Loucy (cell line): ENCODE results near the gene KIF26A.

ENCODE experiments used
- H2AFZ ChIP-seq: fragments of 200-600 bp; sonication (generic); 2 replicates; pipeline ENCODE4 v1.6.0; 2016; ENCODE audit warnings: antibody characterized with exemption, mild to moderate bottlenecking, low read length, moderate library complexity
- H3F3A ChIP-seq: fragments of 200-600 bp; 2 replicates; pipeline ENCODE4 v1.6.0; 2016; ENCODE audit warnings: antibody characterized with exemption, low read depth, mild to moderate bottlenecking
- H3K27me3 ChIP-seq: fragments of 200-600 bp; sonication (generic); 2 replicates; pipeline ENCODE4 v1.6.1; 2014; ENCODE audit warnings: low read length, mild to moderate bottlenecking; ENCODE audit not compliant: insufficient read depth, poor library complexity, severe bottlenecking
- H3K36me3 ChIP-seq: fragments of 200-600 bp; sonication (generic); 2 replicates; pipeline ENCODE4 v1.6.1; 2016; ENCODE audit warnings: low read length; ENCODE audit not compliant: insufficient read depth
- H3K4me1 ChIP-seq: fragments of 200-600 bp; sonication (generic); 2 replicates; pipeline ENCODE4 v1.5.1; 2014; ENCODE audit warnings: low read length, mild to moderate bottlenecking; ENCODE audit not compliant: insufficient read depth, poor library complexity, severe bottlenecking
- H3K4me2 ChIP-seq: fragments of 200-600 bp; sonication (generic); 2 replicates; pipeline ENCODE4 v1.6.0; 2014; ENCODE audit warnings: antibody characterized with exemption, low read length, low read depth, mild to moderate bottlenecking; ENCODE audit not compliant: poor library complexity, severe bottlenecking
- H3K4me3 ChIP-seq: fragments of 200-600 bp; sonication (generic); 2 replicates; pipeline ENCODE4 v1.5.1; 2014; ENCODE audit warnings: low read length, mild to moderate bottlenecking, mixed read lengths; ENCODE audit not compliant: poor library complexity, severe bottlenecking
- H3K79me2 ChIP-seq: fragments of 200-600 bp; sonication (generic); 2 replicates; pipeline ENCODE4 v1.6.1; 2014; ENCODE audit warnings: low read length; ENCODE audit not compliant: insufficient read depth
- H3K9ac ChIP-seq: fragments of 200-600 bp; sonication (generic); 2 replicates; pipeline ENCODE4 v1.6.0; 2014; ENCODE audit warnings: mild to moderate bottlenecking, low read depth, low read length, moderate library complexity; ENCODE audit not compliant: poor library complexity, severe bottlenecking
- H3K9me2 ChIP-seq: fragments of 200-600 bp; sonication (generic); replicated peaks from 2 replicates; pipeline ENCODE4 v1.6.1; 2016; ENCODE audit warnings: low read depth, low read length, mixed read lengths
- H3K9me3 ChIP-seq: fragments of 200-600 bp; sonication (generic); 2 replicates; pipeline ENCODE4 v1.6.1; 2014; ENCODE audit warnings: mild to moderate bottlenecking, antibody characterized with exemption, low read length, low read depth; ENCODE audit not compliant: insufficient read depth
- H4K20me1 ChIP-seq: fragments of 200-600 bp; sonication (generic); 2 replicates; pipeline ENCODE4 v1.6.0; 2014; ENCODE audit warnings: antibody characterized with exemption, low read length, mild to moderate bottlenecking; ENCODE audit not compliant: insufficient read depth, poor library complexity, severe bottlenecking
- EZH2phosphoT487 ChIP-seq: fragments of 200-600 bp; IDR thresholded peaks from 2 replicates; pipeline ENCODE4 v1.6.1; 2018; ENCODE audit warnings: antibody characterized with exemption, mild to moderate bottlenecking, moderate library complexity, borderline replicate concordance
- TF ChIP-seq, protein P1 (sequence below): fragments of 200-600 bp; sonication (generic); conservative IDR thresholded peaks from 2 replicates; pipeline ENCODE4 v1.5.1; 2014; ENCODE audit warnings: mild to moderate bottlenecking, antibody characterized with exemption, low read length

The KIF26A gene

DNA sequence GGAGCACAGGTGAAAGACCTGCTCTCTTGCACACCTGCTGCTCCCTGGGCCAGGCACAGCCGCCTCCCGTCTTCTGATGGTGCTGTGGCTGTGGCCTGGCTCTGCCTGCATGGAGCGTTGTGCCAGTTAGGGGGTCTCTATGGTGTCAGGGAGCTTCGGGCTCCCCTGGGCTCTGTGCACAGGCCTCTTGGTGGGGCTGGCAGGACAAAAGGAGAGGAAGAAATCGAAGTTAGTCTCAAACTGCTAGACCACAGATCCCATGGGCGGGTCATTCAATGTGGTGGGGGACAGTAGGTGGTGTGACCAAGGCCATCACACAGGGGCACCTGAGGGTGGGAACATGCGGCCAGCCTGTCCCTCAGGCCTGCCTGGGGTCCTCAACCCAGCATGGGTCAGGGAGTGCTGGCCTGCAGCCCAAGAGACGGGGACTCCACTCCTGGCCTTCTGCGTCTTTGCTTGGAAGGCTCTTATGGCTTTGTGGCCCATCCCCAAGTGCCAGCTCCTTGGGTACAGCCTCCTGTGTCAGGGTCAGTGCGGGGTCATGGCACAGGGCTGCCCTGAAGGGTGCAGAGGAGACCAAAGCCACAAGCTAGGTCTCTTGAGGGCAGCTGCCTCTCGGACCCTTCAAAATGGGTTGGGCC lies 84.1 kb downstream of the KIF26A start:
- TF ChIP-seq, protein P1, sequence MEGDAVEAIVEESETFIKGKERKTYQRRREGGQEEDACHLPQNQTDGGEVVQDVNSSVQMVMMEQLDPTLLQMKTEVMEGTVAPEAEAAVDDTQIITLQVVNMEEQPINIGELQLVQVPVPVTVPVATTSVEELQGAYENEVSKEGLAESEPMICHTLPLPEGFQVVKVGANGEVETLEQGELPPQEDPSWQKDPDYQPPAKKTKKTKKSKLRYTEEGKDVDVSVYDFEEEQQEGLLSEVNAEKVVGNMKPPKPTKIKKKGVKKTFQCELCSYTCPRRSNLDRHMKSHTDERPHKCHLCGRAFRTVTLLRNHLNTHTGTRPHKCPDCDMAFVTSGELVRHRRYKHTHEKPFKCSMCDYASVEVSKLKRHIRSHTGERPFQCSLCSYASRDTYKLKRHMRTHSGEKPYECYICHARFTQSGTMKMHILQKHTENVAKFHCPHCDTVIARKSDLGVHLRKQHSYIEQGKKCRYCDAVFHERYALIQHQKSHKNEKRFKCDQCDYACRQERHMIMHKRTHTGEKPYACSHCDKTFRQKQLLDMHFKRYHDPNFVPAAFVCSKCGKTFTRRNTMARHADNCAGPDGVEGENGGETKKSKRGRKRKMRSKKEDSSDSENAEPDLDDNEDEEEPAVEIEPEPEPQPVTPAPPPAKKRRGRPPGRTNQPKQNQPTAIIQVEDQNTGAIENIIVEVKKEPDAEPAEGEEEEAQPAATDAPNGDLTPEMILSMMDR: no peak
- no peak for TF ChIP-seq EZH2phosphoT487
- no peaks in the 10 kb centered on the region for H3K9me3 ChIP-seq
- H3K36me3 ChIP-seq: no peaks in the 10 kb centered on the region
- peaks cover 12% of the 10 kb centered on the region for H3K4me1 ChIP-seq
- no peak overlapping the region for H3K4me2 ChIP-seq
- H3K9me2 ChIP-seq: no peaks in the 10 kb centered on the region
- no peaks in the 10 kb centered on the region for H3F3A ChIP-seq
- H3K27me3 ChIP-seq: no peaks in the 10 kb centered on the region
- H4K20me1 ChIP-seq: no peaks in the 10 kb centered on the region
- H2AFZ ChIP-seq: no peak overlapping the region
- no peak overlapping the region for H3K4me3 ChIP-seq
- no peak overlapping the region for H3K9ac ChIP-seq
- H3K79me2 ChIP-seq: no peaks in the 10 kb centered on the region

DNA sequence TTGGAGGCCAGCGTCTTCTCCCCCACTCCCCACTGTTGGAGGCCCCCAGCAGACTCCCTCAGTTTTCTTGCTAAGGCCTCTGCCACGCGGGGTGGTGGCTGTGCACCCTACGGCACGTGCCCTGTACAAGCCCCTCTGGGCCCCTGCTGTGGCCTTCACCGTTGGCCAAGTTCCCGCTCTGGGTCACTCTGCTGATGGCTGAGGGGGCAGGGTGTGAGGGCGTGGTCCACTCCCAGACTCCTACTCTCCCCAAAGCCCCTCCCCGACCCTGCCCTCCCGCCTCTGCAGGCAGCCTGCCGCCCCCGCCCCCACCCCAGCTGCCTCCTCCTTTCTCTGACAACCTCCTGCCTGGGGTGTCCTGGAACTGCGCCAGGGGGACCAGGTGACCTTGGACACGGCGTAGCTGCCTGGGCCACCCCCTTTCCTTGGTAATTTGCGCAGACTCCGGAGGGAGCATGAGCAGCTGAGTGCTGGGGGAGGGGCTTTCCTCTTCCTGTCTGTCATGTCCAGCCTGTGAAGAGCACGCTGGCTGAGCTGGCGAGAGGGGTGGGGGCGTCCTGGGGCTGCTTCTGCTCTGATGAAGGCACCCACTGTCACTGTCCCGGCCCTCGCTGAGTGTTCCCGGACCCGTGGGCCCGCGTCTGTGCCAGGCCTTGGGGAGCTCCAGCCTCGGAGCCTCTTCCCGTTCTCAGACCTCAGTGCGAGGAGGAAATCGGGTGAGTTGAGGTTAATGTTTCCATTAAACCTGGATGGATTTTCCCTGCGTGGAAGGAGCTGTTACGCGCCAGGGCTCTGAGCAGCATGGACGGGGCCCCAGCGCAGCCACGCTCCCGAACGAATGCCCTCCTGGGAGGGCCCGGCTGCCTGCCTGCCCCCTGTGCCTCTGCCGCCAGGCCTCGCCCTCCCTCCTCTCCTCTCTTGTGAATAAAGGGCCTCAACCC lies 85.0 kb downstream of the KIF26A start:
- no peaks in the 10 kb centered on the region for H3K9me3 ChIP-seq
- H3K9ac ChIP-seq: no peak overlapping the region
- H3F3A ChIP-seq: no peaks in the 10 kb centered on the region
- H3K4me1 ChIP-seq: peaks cover 19% of the 10 kb centered on the region
- no peaks in the 10 kb centered on the region for H4K20me1 ChIP-seq
- no peak overlapping the region for H3K4me3 ChIP-seq
- no peak overlapping the region for H3K4me2 ChIP-seq
- no peaks in the 10 kb centered on the region for H3K79me2 ChIP-seq
- no peaks in the 10 kb centered on the region for H3K27me3 ChIP-seq
- no peak for TF ChIP-seq EZH2phosphoT487
- H3K9me2 ChIP-seq: no peaks in the 10 kb centered on the region
- H2AFZ ChIP-seq: no peak overlapping the region
- H3K36me3 ChIP-seq: no peaks in the 10 kb centered on the region

DNA sequence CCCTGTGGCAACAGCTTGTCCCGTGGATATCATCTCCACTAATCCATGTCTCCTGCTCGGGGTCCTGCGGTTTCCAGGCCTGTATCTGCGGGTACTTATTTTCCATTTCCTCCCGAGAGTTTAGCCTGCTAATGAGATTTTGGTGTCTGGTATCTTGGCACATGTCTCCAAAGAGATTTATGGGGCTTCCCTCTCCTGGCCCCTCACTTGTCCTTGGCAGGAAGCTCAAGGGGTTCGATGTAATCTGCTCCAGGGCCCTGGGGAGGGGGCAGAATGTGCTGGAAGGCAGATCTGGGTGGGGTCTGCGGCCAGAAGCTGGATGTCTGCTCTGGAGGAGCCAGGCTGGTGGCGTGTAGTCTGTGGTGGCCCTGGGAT lies 85.7 kb downstream of the KIF26A start:
- no peaks in the 10 kb centered on the region for H3K27me3 ChIP-seq
- no peaks in the 10 kb centered on the region for H3K9me2 ChIP-seq
- no peaks in the 10 kb centered on the region for H4K20me1 ChIP-seq
- H3K4me3 ChIP-seq: no peak overlapping the region
- no peaks in the 10 kb centered on the region for H3K79me2 ChIP-seq
- TF ChIP-seq, protein P1: no peak
- TF ChIP-seq EZH2phosphoT487: no peak
- H3K36me3 ChIP-seq: no peaks in the 10 kb centered on the region
- H3K9me3 ChIP-seq: no peaks in the 10 kb centered on the region
- H3K4me2 ChIP-seq: no peak overlapping the region
- no peak overlapping the region for H3K9ac ChIP-seq
- no peaks in the 10 kb centered on the region for H3F3A ChIP-seq
- H2AFZ ChIP-seq: no peak overlapping the region
- H3K4me1 ChIP-seq: peaks cover 19% of the 10 kb centered on the region
